Activated T-cell treated with anti-CD3 and anti-CD28 coated beads for 1 hour (primary cell): ENCODE data around the gene USP38.
"Not testable (repeated sequence)": the region's sequence is repeated elsewhere in the genome, so short reads cannot be mapped to it uniquely, and the experiment has no call there.

Experiments
- DNase-seq: peaks from one replicate; pipeline ENCODE4 v3.0.0-alpha.2; 2020; ENCODE audit warnings: low read depth

USP38 gene

GRCh38 chr4:143207555-143207954 is 22.8 kb downstream of the USP38 start:
- no peak for DNase-seq

GRCh38 chr4:143212566-143212965 is 27.8 kb downstream of the USP38 start:
- DNase-seq, result no peak

- DNase-seq, result no peak
These were observed 31.2 kb downstream of the USP38 start for GRCh38 chr4:143215873-143216272.

- DNase-seq, result no peak
These were observed 39.5 kb downstream of the USP38 start for GRCh38 chr4:143224255-143224654.

GRCh38 chr4:143225167-143225566 is 40.5 kb downstream of the USP38 start:
- DNase-seq, result no peak

GRCh38 chr4:143230683-143231082 is 46.0 kb downstream of the USP38 start:
- DNase-seq, result no peak

- no peak for DNase-seq
These were observed 47.6 kb downstream of the USP38 start for GRCh38 chr4:143232277-143232676.

- no peak for DNase-seq
These were observed 49.4 kb downstream of the USP38 start for GRCh38 chr4:143234153-143234552.

GRCh38 chr4:143237195-143237594 is 52.5 kb downstream of the USP38 start:
- DNase-seq, result not testable (repeated sequence)

- no peak for DNase-seq
These were observed 56.4 kb downstream of the USP38 start for GRCh38 chr4:143240939-143241679.

- no peak for DNase-seq
These were observed 57.2 kb downstream of the USP38 start for GRCh38 chr4:143241892-143242291.

GRCh38 chr4:143243041-143243440 is 58.3 kb downstream of the USP38 start:
- DNase-seq, result no peak

- DNase-seq, result no peak
These were observed 62.3 kb downstream of the USP38 start for GRCh38 chr4:143246977-143247376.

- DNase-seq, result no peak
These were observed 63.1 kb downstream of the USP38 start for GRCh38 chr4:143247866-143248265.

GRCh38 chr4:143248827-143249226 is 64.1 kb downstream of the USP38 start:
- DNase-seq, result no peak

GRCh38 chr4:143250617-143251016 is 65.9 kb downstream of the USP38 start:
- no peak for DNase-seq

- no peak for DNase-seq
These were observed 66.6 kb downstream of the USP38 start for GRCh38 chr4:143251348-143251747.

- no peak for DNase-seq
These were observed 67.1 kb downstream of the USP38 start for GRCh38 chr4:143251779-143252178.

GRCh38 chr4:143252478-143252877 is 67.8 kb downstream of the USP38 start:
- DNase-seq, result no peak

- no peak for DNase-seq
These were observed 68.4 kb downstream of the USP38 start for GRCh38 chr4:143253166-143253565.

- DNase-seq, result no peak
These were observed 69.9 kb downstream of the USP38 start for GRCh38 chr4:143254491-143255226.

GRCh38 chr4:143256456-143256855 is 71.7 kb downstream of the USP38 start:
- DNase-seq, result no peak

- DNase-seq, result no peak
These were observed 72.6 kb downstream of the USP38 start for GRCh38 chr4:143257356-143257755.

GRCh38 chr4:143260750-143261149 is 76.0 kb downstream of the USP38 start:
- no peak for DNase-seq
